ENCODE measurements around the gene MYEOV. TPM values are rescaled to one million over a fixed set of nuclear protein-coding genes. Genes with fewer than 3 reads are reported as not detected.

Gene MYEOV
- total and polyA plus RNA-seq, 2 experiments from 2014 or later, result 0.14 TPM; not detected in 1

- Histone ChIP-seq H3F3A (replicated peaks; ENCODE audit: low read depth) (no peaks in the 10 kb centered on the region), H3K9me2 (ENCODE audit: insufficient read depth) (no peaks in the 10 kb centered on the region), H4K20me1 (replicated peaks; ENCODE audit: insufficient read depth) (no peaks in the 10 kb centered on the region), H3K4me2 (no peak overlapping the region), H3K79me2 (replicated peaks; ENCODE audit: insufficient read depth) (no peaks in the 10 kb centered on the region), H2AFZ (no peak overlapping the region), H3K27me3 (ENCODE audit: insufficient read depth) (no peaks in the 10 kb centered on the region), H3K4me3 (no peak overlapping the region), H3K27ac (ENCODE audit: low read depth) (no peak overlapping the region), H3K4me1 (ENCODE audit: insufficient read depth) (peaks cover 3% of the 10 kb centered on the region; the same call in 1 of the 2 replicates), H3K36me3 (ENCODE audit: insufficient read depth) (no peaks in the 10 kb centered on the region)
- Mint-ChIP-seq H3K4me1 (peaks cover 11% of the 10 kb centered on the region), H3K9me3 (peaks cover 4% of the 10 kb centered on the region; the same call in 1 of the 3 replicates), H3K27me3 (ENCODE audit: insufficient read depth, low read depth, poor library complexity) (peaks cover 9% of the 10 kb centered on the region), H3K27ac (no peak overlapping the region), H3K36me3 (ENCODE audit: low read depth) (no peaks in the 10 kb centered on the region), H3K4me3 (no peak overlapping the region)
- DNase-seq (ENCODE audit: low spot score) (no peak), ATAC-seq (no peak)
- TF ChIP-seq, protein P1, sequence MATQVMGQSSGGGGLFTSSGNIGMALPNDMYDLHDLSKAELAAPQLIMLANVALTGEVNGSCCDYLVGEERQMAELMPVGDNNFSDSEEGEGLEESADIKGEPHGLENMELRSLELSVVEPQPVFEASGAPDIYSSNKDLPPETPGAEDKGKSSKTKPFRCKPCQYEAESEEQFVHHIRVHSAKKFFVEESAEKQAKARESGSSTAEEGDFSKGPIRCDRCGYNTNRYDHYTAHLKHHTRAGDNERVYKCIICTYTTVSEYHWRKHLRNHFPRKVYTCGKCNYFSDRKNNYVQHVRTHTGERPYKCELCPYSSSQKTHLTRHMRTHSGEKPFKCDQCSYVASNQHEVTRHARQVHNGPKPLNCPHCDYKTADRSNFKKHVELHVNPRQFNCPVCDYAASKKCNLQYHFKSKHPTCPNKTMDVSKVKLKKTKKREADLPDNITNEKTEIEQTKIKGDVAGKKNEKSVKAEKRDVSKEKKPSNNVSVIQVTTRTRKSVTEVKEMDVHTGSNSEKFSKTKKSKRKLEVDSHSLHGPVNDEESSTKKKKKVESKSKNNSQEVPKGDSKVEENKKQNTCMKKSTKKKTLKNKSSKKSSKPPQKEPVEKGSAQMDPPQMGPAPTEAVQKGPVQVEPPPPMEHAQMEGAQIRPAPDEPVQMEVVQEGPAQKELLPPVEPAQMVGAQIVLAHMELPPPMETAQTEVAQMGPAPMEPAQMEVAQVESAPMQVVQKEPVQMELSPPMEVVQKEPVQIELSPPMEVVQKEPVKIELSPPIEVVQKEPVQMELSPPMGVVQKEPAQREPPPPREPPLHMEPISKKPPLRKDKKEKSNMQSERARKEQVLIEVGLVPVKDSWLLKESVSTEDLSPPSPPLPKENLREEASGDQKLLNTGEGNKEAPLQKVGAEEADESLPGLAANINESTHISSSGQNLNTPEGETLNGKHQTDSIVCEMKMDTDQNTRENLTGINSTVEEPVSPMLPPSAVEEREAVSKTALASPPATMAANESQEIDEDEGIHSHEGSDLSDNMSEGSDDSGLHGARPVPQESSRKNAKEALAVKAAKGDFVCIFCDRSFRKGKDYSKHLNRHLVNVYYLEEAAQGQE (IDR thresholded peaks at IDR 0.05; ENCODE audit: unreplicated experiment), result no peak
- no peak for TF ChIP-seq ZNF114 (CRISPR knock-in tag; IDR thresholded peaks at IDR 0.05)
- no peak for TF ChIP-seq EZH2phosphoT487 (IDR thresholded peaks at IDR 0.05; ENCODE audit: unreplicated experiment)
- no peak for TF ChIP-seq ZNF331 (CRISPR knock-in tag; IDR thresholded peaks at IDR 0.05; ENCODE audit: low read depth)
- TF ChIP-seq JUNB (IDR thresholded peaks at IDR 0.05; ENCODE audit: unreplicated experiment), result no peak
- TF ChIP-seq POLR2AphosphoS5 (IDR thresholded peaks at IDR 0.05; ENCODE audit: low read depth), result no peak
- TF ChIP-seq, protein P2, sequence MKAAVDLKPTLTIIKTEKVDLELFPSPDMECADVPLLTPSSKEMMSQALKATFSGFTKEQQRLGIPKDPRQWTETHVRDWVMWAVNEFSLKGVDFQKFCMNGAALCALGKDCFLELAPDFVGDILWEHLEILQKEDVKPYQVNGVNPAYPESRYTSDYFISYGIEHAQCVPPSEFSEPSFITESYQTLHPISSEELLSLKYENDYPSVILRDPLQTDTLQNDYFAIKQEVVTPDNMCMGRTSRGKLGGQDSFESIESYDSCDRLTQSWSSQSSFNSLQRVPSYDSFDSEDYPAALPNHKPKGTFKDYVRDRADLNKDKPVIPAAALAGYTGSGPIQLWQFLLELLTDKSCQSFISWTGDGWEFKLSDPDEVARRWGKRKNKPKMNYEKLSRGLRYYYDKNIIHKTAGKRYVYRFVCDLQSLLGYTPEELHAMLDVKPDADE (IDR thresholded peaks at IDR 0.05), result no peak
- TF ChIP-seq ZNF462 (CRISPR knock-in tag; IDR thresholded peaks at IDR 0.05), result no peak
- TF ChIP-seq NANOG (IDR thresholded peaks at IDR 0.05; ENCODE audit: borderline replicate concordance), result no peak
Observed at GRCh38 chr11:69333879-69334278, 39.9 kb downstream of the MYEOV start.
